Measurements from ENCODE around the gene GPR42.
"Not testable (repeated sequence)": the region's sequence is repeated elsewhere in the genome, so short reads cannot be mapped to it uniquely, and the experiment has no call there.

The GPR42 gene

GRCh38 chr19:35397064-35397463 is 26.2 kb downstream of the GPR42 start:
- DNase-seq: no peak

- no peak for DNase-seq
These were observed 27.7 kb downstream of the GPR42 start for GRCh38 chr19:35398570-35398969.

GRCh38 chr19:35399231-35399630 is 28.4 kb downstream of the GPR42 start:
- DNase-seq: no peak

- DNase-seq: no peak
These were observed 29.3 kb downstream of the GPR42 start for GRCh38 chr19:35399948-35400772.

GRCh38 chr19:35400773-35401100 is 29.9 kb downstream of the GPR42 start:
- DNase-seq: no peak

- not testable (repeated sequence) for DNase-seq
These were observed 30.5 kb downstream of the GPR42 start for GRCh38 chr19:35401416-35401815.

- DNase-seq: no peak
These were observed 32.4 kb downstream of the GPR42 start for GRCh38 chr19:35403116-35403760.

- no peak for DNase-seq
These were observed 34.2 kb downstream of the GPR42 start for GRCh38 chr19:35404879-35405622.

GRCh38 chr19:35407619-35408018 is 36.8 kb downstream of the GPR42 start:
- no peak for DNase-seq

- no peak for DNase-seq
These were observed 37.7 kb downstream of the GPR42 start for GRCh38 chr19:35408284-35409171.

- no peak for DNase-seq
These were observed 38.3 kb downstream of the GPR42 start for GRCh38 chr19:35409191-35409590.

GRCh38 chr19:35410487-35410886 is 39.6 kb downstream of the GPR42 start:
- DNase-seq: no peak

GRCh38 chr19:35414442-35414841 is 43.6 kb downstream of the GPR42 start:
- no peak for DNase-seq

- DNase-seq: no peak
These were observed 45.5 kb downstream of the GPR42 start for GRCh38 chr19:35416331-35416730.

- DNase-seq: no peak
These were observed 46.4 kb downstream of the GPR42 start for GRCh38 chr19:35417278-35417677.

- no peak for DNase-seq
These were observed 47.1 kb downstream of the GPR42 start for GRCh38 chr19:35417713-35418534.

GRCh38 chr19:35419046-35419445 is 48.2 kb downstream of the GPR42 start:
- DNase-seq: no peak

GRCh38 chr19:35419805-35420204 is 48.9 kb downstream of the GPR42 start:
- no peak for DNase-seq

GRCh38 chr19:35421362-35421761 is 50.5 kb downstream of the GPR42 start:
- no peak for DNase-seq
